Stimulated activated CD4-positive, alpha-beta T cell treated with anti-CD3 and anti-CD28 coated beads, Interleukin-12 subunit alpha, Interleukin-12 subunit beta, amount 100 ng/mL, for 48 hours (primary cell): ENCODE results near the gene DOCK6.

Source experiments
- DNase-seq, 3 donors: peaks; one replicate each; pipeline ENCODE4 v3.0.0-alpha.2; 2020; ENCODE audit warnings: low read depth in 2 of 3, low spot score in 1 of 3

Gene DOCK6

DNA sequence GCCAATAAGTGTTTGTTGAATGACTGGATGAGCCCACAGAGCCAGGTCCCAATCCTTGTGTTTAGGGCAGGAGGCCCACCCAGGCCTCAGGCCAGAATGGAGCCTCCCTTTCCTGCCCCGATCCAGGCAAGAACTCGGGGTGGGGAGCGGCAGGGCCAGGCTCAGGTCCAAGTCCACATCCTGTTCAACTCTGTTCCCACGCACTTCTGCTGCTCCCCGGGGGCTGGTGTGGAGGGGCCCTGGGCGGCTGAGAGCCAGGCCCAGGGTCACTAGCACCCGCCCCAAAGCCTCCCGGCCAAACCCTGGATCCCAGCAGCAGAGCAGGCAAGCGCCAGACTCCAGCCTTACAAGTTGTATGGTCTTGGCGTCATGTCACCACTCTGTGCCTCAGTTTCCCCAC lies 14.9 kb downstream of the DOCK6 start:
- DNase-seq = no peak

DNA sequence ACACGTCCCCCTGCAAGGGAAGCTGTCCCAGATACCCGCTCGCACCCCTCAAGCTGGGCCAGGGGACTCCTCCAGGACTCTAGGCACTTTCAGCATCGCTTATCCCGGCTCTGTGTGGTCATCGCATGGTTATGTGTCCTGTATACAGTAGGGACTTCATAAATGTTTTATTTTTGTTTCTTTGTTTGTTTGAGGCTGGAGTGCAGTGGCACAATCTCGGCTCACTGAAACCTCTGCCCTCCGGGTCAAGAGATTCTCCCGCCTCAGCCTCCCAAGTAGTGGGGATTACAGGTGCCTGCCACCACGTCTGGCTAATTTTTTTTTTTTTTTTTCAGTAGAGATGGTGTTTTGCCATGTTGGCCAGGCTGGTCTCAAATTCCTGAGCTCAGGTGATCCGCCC lies 15.4 kb downstream of the DOCK6 start:
- no peak for DNase-seq

DNA sequence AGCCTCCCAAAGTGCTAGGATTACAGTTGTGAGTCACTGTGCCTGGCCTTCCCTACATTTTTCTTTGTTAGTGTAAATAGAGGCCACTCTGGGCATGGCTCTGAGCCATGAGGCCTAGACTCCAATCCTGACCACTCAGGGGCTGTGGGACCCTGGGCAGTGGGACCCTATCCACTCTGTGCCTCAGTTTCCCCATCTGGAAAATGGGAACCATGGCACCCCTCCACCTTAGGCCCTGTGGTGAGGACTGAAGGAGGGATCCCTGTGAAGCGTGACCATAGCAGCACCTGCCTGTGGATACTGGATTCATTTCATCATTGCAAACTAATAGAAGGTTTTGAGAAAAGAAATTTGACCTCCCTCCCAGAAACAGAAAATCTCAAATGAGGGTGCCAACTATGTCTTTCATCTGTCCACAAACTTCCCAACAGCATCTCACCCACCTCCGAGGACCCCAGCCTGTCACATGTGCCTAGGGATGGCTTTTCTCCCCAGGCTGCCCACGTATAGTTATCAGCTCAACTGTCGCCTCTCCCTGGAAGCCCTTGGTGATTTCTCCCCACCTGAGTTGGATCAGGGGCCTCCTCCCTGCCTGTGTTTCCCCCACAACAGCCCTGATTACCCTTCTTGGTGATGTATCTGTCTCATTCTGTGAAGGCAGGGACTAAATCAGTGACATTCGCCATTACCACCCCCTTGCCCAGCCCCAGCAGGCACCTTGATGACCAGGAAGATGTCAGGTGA lies 17.3 kb downstream of the DOCK6 start:
- no peak for DNase-seq

DNA sequence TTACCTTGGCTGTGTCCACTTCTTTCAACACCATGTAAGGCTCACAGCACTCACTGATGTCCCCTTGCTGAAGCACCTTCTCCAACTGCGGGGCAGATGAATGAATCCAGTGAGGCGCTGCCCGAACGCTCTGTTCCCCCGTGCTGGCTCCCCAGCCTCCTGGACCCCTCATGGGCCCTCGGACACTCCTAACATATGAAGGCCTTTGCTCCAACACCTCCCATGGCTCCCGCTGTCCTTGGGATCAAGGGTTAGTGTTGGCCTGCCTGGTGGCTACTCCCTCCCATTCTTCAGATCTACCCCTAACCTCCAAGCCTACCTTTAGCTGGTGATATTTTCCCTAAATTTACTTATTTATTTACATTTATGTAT lies 18.5 kb downstream of the DOCK6 start:
- DNase-seq = no peak

DNA sequence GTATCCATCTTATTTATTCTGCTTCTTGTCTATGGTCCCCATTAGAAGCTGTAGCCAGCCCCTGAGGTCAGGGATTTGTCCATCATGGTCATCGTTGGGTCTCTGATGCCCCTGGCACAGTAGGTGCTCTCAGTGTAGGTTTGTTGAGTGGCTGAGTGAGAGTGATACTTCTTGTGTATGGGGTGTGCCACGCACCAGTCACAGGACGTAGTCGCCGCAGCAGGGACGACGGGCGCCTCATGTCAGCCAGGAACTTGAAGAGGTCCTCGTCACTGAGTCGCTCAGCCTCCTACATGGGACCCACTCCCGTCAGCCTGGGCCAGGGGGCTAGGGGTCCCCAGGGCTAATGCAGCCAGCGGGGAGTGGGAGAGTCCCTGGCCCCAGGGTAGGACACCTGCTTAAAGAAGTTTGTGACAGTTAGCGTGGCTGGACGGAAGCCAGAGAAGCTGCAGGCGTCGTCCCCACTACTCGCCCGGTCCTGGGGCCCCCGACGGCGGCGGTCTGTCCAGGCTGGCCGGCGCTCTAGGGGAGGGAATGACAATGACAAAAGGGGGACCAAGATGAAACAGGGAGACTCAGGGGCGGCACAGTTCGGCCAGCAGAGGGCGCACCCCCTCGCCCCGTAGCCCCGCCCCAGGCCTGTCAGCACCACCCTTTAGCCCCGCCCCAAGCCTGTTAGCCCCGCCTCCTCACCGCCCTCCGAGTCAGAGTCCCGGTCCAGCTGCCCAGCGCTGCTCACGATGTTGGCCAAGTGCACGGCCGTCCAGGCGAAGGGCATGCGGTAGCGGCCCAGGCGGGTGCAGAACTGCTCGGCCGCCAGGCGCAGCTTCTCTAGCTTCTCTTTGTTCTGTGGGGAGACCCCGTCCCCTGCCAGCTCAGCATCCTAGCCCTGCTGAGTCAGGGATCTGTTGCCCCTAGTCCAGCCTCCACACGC lies 19.2 kb downstream of the DOCK6 start:
- DNase-seq = peak; percentile 74 to 93 (median 87)

DNA sequence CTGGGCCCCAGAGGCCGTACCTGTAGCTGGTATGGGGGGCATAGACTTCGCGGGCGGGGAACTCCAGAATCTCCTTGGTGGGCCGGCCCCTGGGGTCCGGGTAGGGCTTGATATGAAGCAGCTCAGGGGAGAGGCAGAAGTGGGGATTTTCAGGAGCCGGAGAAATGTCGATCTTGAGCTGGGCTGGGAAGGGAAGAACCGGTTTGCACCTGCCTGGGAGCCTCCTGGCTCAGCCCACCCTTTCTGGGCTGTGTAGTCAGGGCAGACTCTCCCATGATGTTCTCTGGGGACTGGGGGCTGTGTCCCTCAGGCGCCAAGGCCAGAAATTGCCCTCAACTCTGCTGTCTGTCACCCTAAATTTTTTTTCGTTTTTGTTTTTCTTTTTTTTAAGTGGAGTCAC lies 20.3 kb downstream of the DOCK6 start:
- no peak for DNase-seq

DNA sequence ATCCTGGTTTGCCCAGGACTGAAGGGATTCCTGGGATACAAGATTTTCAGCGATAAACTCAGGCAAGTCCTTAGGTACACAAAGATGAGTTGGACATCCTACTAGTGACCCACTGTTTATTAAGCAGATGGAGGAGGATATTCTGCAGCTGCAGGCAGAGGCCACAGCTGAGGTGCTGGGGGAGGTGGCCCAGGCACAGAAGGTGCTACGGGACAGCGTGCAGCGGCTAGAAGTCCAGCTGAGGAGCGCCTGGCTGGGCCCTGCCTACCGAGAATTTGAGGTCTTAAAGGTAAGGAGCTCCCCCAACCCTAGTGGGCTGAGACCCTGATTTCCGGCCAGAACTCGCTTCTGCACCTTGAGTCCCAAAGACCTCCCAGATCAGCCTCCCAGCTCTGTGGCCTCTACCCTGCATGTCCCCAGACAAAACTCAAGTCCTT lies 22.3 kb downstream of the DOCK6 start:
- DNase-seq = no peak

DNA sequence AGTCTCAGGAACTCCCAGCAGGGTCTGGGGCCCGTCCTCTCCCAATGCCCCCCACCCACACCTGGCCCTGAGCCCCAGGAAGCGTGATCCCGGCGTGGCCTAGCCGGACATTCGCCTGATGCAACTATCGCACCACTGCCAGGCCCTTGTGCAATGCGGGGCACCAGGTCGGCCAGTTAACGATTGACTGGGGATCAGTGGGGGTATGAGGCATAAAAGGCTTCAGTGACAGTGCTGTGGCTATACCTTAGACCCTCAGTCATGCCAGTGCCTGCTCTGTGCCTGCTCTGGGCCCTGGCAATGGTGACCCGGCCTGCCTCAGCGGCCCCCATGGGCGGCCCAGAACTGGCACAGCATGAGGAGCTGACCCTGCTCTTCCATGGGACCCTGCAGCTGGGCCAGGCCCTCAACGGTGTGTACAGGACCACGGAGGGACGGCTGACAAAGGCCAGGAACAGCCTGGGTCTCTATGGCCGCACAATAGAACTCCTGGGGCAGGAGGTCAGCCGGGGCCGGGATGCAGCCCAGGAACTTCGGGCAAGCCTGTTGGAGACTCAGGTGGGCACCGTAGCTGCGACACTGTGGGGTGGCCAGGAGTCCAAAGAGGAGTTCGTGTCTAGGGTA lies 22.8 kb downstream of the DOCK6 start, which contains the start of gene ANGPTL8:
Gene ANGPTL8, plus strand, starts transcription at position 243 of the 624 bp plus-strand sequence. Its CDS starts 19 bp downstream, at position 262.
- DNase-seq = no peak

DNA sequence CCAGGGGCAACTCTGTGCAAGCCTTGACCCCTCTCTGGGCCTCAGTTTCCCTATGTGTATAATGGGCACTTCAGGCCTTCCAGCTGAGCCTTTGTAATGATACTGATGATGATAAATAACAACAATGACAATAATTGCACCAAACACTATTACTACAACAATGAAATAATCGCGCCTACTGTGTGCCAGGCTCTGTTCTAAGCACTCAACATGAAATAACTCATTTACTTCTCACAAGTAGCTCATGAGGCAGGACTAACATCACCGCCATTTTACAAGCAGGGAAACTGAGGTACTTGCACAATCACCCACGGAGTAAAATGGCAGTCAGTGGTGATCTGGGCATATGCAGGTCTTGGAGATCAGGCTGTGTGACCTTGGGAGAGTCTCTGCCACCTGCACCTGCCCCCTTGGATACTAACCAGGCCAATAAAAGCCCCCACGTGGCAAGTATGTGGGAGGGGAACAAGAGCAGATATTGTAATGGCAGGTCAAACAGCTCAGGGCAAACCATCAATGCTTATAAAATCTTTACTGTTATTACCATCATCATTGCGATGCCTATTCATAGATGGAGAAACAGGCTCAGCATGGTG lies 23.4 kb downstream of the DOCK6 start:
- DNase-seq = no peak

DNA sequence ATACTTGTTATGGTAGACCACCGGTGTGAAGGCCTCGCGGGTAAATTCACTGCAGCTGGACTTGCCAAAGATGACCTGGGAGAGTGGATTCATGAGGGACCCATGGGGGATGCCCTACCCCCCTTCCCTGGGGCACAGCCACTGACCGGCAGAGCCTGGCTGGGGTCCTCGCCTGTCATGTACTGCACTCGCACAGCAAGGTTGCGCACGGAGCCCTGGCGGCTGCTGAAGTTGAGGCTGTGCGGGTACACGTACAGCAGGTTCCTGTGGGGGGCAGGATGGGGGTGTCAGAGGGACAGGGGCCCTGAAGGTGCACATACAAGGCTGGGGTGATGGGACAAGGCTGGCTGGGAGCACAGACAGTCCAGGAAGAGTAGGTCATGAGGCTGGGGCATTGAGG lies 24.3 kb downstream of the DOCK6 start:
- no peak for DNase-seq

DNA sequence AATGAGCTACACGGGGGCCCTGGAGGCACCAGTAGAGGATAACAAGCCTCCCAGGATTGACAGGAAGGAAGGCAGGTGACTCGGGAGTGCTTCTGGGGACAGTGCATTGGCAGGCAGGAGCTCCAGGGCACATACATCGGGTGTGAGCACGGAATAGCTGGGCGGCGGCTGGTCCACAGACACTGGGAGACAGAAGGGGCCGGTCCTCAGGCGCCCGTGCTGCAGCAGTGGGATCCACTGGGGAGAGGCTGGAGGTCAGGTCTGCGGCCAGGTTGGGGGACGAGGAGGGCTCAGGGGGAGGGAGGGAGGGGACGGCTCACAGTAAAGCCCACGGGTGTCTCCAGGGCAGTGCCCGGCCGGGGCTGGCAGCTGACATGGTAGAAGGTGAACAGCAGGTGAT lies 25.0 kb downstream of the DOCK6 start:
- DNase-seq = no peak

DNA sequence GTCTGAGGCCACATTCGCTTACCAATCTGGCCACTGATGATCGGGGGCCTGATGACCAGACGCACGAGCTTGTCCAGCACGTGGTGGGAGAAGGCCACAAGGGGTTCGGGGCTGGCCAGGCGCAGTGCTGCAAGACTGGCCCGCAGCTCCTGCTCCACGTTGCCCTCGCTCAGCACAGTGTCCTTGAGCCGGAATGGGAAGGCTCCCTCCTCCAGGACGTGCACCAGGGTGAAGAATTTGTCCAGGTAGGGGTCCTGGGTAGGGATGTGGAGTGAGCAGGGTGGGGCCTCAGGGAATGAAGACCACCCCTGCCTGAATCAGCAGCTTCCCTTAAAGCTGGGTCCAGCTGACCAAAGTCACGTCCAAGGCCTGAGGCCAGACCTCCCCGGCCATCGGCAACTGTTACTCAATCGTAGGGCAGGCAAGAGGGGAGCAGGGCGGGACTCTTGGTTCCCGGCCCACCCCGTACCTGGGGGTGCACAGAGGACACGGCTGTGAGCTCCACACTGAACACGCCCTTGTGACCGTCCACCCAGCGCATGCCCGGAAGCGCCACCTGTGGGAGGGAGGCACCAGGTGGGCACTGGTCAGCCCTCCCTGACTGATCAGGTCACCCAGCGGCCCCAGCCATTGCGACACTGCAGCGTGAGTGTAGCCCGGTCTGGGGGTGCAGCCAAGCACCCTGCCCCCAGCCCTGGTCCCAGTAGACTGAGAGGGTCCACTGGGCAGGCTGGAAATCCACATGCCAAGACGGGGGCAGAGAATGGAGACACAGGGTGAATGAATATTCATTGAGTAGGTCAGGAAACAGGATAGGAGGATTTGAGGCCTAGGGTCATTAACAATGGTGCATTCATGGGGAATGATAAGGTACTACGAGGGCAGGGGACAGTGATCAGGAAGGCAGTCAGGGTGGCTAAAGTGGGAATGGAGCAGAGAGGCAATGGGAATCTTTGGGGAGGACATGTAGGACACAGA lies 25.7 kb downstream of the DOCK6 start:
- no peak for DNase-seq

DNA sequence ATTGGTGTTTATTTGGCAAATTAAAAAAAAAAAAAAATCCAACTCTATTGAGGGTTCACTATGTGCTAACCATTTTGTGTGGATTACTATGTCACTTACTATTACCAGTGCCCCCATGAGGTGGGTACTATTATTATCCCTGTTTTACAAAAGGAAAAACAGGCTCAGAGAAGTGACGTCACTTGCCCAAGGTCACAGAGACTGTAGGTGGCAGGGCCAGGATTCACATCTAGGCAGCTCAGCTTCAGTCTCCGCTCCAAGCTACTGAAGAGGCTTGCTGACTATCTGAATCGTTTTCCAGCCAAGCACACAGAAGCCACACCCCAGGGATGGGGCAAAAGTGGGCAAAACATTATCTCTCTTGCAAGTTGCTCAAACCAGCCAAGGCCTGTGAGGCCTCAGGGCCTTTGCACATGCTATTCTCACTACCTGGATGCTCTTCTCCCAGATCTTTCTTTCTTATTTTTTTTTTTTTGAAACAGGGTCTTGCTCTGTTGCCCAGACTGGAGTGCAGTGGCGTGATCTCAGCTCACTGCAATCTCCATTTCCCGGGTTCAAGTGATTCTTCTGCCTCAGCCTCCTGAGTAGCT lies 27.7 kb downstream of the DOCK6 start:
- DNase-seq = no peak

DNA sequence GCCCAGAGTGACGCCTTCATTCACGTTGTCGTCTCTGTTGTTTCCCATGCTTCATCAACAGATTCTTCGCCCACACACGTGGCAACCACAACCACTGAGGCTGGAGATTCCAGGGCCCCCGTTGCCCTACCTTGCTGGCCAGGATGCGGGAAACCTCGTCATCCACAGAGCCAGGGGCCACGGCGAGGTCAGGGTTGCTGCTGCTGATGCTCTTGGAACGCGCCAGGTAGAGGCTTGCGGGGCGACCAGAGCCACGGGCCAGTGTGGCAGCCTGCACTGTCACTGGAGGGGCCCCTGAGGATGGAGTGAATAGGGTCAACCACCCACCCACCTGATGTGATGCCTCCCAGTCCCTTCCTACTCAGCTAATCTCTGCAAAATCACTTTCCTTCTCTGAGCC lies 29.3 kb downstream of the DOCK6 start:
- no peak for DNase-seq

DNA sequence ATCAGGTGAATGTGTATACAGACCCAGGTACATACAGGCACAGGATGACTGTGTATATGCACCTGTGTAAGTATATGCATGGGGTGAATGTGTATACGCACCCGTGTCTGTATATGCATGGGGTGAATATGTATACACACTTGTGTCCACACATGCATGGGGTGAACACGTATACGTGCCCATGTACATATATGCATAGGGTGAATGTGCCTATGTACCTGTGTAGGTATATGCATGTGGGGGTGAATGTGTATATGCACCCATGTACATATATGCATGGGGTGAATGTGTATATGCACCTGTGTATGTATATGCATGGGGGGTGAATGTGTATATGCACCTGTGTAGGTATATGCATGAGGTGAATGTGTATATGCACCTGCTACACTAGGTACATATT lies 29.8 kb downstream of the DOCK6 start:
- no peak for DNase-seq

DNA sequence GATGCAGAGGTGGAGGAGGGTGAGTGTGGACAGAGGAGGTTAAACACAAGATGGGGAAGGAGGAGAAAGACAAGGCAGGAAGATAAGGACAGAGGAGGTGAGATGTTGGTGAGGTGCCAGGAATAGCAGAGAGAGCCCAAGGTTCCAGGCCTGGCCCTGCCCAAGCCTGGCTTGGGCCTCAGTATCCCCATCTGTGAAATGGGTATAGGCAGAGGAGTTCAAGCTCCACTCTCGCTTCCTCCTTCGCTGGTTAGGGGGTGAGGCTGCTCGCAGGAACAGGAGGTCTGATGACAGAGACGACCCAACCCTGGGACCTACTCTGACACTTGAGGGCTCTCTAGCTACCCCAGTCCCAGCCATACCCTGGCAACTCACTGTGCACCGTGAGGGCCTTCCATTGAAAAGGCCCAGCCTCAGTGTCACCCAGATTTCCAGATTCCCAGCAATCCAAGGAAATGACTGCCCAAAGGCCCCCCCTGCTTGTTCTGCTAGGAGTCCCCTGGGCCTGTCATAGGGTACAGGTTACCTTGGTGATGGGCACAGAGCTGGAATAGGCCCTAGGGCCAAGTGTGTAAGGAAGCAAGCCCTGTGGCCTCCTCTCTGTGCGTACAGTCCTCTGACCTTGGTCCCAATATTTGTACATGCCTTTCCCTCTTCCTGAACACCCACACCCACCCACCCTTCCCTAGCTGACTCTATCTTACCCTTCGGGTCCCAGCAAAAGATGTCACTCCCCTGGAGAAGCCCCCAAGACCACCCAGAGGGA lies 31.5 kb downstream of the DOCK6 start:
- no peak for DNase-seq

DNA sequence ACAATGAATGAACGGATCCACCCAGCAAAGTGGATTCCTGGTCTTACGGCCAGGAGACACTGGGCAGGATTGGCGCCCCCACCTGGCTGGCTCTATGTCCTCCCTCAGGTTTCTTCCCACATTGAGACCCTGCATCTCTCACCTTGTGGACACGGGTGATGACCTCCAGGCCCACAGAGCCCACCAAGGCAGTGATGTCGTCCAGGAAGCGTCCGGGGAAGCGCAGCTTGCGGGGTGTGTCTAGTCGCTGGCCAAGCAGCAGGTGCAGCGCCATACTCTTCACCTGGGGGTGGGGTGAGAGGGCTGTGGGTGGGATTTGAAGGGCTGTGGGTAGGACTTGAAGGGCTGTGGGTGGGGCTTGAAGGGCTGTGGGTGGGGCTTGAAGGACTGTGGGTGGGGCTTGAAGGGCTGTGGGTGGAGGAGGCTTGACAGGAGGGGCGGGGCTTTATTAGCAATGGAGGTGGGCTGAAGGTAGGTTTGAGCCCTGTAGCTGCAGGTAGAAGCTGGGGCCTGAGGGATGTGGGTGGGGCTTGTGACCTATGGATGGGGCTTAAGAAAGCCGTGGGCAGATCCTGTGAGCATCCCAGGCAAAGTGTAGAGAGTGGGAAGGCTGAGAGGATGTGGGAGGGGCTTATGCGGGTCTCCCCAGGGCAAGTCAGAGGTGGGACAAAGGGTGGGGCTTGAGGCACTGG lies 35.0 kb downstream of the DOCK6 start:
- DNase-seq = peak in 2 of 3 donors; percentile 8 to 14

DNA sequence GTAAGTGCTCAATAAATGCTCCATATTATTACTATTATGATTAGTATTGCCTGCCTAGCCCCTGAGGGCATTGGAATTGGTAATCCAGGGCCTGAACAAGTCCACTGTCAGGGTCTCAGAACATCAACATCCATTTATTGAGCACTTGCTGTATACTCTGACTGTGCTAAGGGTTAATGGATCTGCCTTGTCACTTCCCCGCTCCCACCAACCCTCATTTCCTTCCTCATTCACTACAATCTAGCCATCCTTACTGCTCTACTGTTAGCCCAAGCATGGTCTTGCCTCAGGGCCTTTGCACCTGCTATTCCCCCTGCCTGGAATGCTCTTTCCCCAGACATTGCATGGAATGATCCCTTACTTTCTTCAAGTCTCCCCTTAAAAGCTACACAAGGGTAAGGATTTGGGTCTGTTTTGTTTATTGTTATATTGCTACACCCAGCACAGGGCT lies 35.6 kb downstream of the DOCK6 start:
- no peak for DNase-seq
